ENCODE data around the gene ZNRF2. TPM values are rescaled to one million over a fixed set of nuclear protein-coding genes. Genes with fewer than 3 reads are reported as not detected.

The ZNRF2 gene
- total and polyA plus RNA-seq, 2 donors (not counting 3 experiments of a cell fraction or from before 2014, with no cell fraction given) = 1.4 to 5.9 TPM

GRCh38 chr7:30274641-30275040 lies 9.8 kb upstream of the ZNRF2 start:
- Histone ChIP-seq H3K27me3 (ENCODE audit: control insufficient read depth in 2 of 2, insufficient read depth in 2 of 2, low read length in 2 of 2) (peaks cover 7 to 8% of the 10 kb centered on the region in 2 experiments), H3K79me2 (ENCODE audit: control insufficient read depth, insufficient read depth, low read length) (no peaks in the 10 kb centered on the region), H3K9ac (replicated peaks; ENCODE audit: extremely low read depth, insufficient read depth, low read length) (no peak overlapping the region), H3K4me3 (replicated peaks in 1 of 3; ENCODE audit: insufficient read depth in 1 of 3, low read depth in 1 of 3, low read length in 3 of 3) (no peak overlapping the region), H3K36me3 (ENCODE audit: control insufficient read depth in 2 of 2, extremely low read depth in 1 of 2, insufficient read depth in 2 of 2, low read length in 2 of 2) (no peaks in the 10 kb centered on the region), H3K4me1 (ENCODE audit: control insufficient read depth, extremely low read depth, insufficient read depth, low read length) (no peaks in the 10 kb centered on the region), H4K20me1 (replicated peaks; ENCODE audit: control insufficient read depth, extremely low read depth, insufficient read depth, low read length) (no peaks in the 10 kb centered on the region), H3K27ac (ENCODE audit: insufficient read depth, low read depth, low read length) (no peak overlapping the region), H3K4me2 (ENCODE audit: insufficient read depth, low read length) (no peak overlapping the region), H2AFZ (ENCODE audit: low read depth, low read length) (no peak overlapping the region), H3K9me1 (replicated peaks; ENCODE audit: control insufficient read depth, extremely low read depth, insufficient read depth, low read length) (no peaks in the 10 kb centered on the region), H3K9me3 (replicated peaks; ENCODE audit: control insufficient read depth, insufficient read depth, low read length) (no peaks in the 10 kb centered on the region)
- ChIA-PET CTCF (interaction anchor here (1.3 to 6.6 kb wide), 9 partner anchors 12 to 289 kb away, joined by 3 to 96 read pairs (median 6); partner anchors contain the start of gene NOD1), POLR2A (no interaction called here)
- dilution Hi-C loops (cut with MboI; ENCODE audit: extremely low pct_ligation_motif_present, low sequenced_read_pairs) (no loop called here), intact Hi-C loops (cut with micrococcal nuclease) (loop anchor here (5.0 kb wide), 1 partner anchor 468 kb away; no protein-coding TSS in a partner anchor)
- FAIRE-seq = no peak
- BruUV-seq (replicated peaks) = no TSS peak
- TF ChIP-seq MYC (IDR thresholded peaks at IDR 0.05; ENCODE audit: low read depth, low read length) = no peak
- TF ChIP-seq EZH2 (IDR thresholded peaks at IDR 0.05; ENCODE audit: borderline replicate concordance, low read depth, low read length, severe bottlenecking) = no peak
- TF ChIP-seq MAX (IDR thresholded peaks at IDR 0.05; ENCODE audit: insufficient read depth, insufficient read length) = no peak
- no peak for TF ChIP-seq FOS (IDR thresholded peaks at IDR 0.05; ENCODE audit: borderline replicate concordance, insufficient read depth, low read length)
- TF ChIP-seq POLR2A (IDR thresholded peaks at IDR 0.05; ENCODE audit: low read depth, low read length) = no peak
- TF ChIP-seq GATA2 (IDR thresholded peaks at IDR 0.05; ENCODE audit: insufficient read depth, insufficient read length, low read depth, low read length) = no peak
- TF ChIP-seq JUN (IDR thresholded peaks at IDR 0.05; ENCODE audit: borderline replicate concordance, insufficient read depth, insufficient read length, low read depth) = no peak
- TF ChIP-seq POLR2AphosphoS5 (IDR thresholded peaks at IDR 0.05; ENCODE audit: insufficient read depth, low read depth, low read length) = no peak
- no peak for DNase-seq (ENCODE audit: low read depth, low spot score)

Data from endothelial cell of umbilical vein (primary cell).